Measurements from ENCODE around the gene MAP3K10.
"Not testable (repeated sequence)": the region's sequence is repeated elsewhere in the genome, so short reads cannot be mapped to it uniquely, and the experiment has no call there.

MAP3K10 gene

GRCh38 chr19:40216777-40217026 is 25.5 kb downstream of the MAP3K10 start:
- no peak for DNase-seq (ENCODE audit: low read depth in 4 of 4, low spot score in 1 of 4)

- no peak for DNase-seq (ENCODE audit: low read depth in 4 of 4, low spot score in 1 of 4)
Observed at GRCh38 chr19:40217027-40217810, 26.0 kb downstream of the MAP3K10 start.

DNA sequence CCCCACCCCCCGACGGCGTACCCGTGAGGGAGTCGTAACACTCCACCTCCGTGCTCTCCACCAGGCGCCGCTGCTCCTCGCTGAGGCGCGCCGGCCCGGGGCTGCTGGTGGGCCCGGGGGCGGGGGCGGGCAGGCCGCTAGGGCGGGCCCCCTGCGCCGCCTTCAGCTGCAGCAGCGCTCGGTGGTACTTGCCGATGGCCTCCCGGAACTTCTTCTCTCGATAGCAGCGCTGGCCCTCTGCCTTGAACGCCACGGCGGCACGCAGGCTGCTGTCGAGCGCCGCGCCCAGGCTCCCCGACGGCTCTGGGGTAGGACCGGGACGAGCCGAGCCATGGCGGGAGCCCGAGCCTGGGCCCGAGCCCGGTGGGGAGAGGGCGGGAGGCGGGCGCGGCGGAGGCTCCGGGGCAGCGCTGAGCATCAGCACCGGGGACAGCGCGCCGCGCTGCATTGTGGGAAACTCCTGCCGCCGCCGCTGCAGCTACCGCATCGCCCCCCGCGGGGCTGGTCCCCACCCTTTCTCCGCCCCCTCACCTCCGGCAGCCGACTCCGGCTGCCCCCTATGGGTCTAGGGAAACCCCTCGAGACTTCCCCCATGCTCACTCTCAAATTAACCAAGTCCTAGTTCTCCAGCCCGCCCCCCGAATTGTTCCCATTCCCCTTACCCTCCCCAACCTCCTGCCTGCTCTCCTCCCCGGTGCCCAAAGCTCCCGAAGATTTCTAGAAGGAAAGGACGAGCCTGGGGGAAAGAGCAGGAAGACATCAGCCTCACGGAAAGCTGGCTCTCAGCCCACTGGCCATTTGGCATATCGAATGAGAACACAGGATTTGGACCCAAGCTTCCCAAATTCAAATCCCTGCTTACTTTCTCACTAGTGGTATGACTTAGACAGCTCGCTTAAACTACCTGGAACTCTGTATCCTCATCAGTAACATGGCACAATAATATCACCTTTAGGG is 27.0 kb downstream of the MAP3K10 start, which contains the start of gene TTC9B:
Gene TTC9B, minus strand, starts transcription at position 451 of the 957 bp plus-strand sequence. Its CDS starts 3 bp downstream, at position 448.
- peak in 2 of 4 experiments; percentile 28 for DNase-seq (ENCODE audit: low read depth in 4 of 4, low spot score in 1 of 4)

- not testable (repeated sequence) for DNase-seq (ENCODE audit: low read depth in 4 of 4, low spot score in 1 of 4)
Observed at GRCh38 chr19:40219029-40219428, 27.8 kb downstream of the MAP3K10 start.

- no peak for DNase-seq (ENCODE audit: low read depth in 4 of 4, low spot score in 1 of 4)
Observed at GRCh38 chr19:40219721-40220276, 28.6 kb downstream of the MAP3K10 start.

DNA sequence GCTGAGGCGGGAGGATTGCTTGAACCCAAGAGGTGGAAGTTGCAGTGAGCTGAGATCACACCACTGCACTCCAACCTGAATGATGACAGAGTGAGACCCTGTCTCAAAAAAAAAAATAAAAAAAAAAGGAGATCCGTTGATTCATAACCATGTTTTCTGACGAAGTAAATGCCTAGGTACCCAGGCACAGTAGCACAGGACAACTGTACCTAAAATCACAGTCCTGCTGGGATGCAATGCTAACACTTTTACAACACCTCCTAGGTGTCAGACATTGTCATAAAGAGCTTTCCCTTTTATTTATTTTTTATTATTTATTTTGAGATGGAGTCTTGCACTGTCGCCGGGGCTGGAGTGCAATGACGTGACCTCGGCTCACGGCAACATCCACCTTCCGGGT is 29.4 kb downstream of the MAP3K10 start:
- DNase-seq (ENCODE audit: low read depth in 4 of 4, low spot score in 1 of 4): no peak

- DNase-seq (ENCODE audit: low read depth in 4 of 4, low spot score in 1 of 4): peak; percentile 31 to 58 (median 51)
Observed at GRCh38 chr19:40221858-40222619, 30.8 kb downstream of the MAP3K10 start.

GRCh38 chr19:40223135-40223822 is 32.1 kb downstream of the MAP3K10 start:
- no peak for DNase-seq (ENCODE audit: low read depth in 4 of 4, low spot score in 1 of 4)

DNA sequence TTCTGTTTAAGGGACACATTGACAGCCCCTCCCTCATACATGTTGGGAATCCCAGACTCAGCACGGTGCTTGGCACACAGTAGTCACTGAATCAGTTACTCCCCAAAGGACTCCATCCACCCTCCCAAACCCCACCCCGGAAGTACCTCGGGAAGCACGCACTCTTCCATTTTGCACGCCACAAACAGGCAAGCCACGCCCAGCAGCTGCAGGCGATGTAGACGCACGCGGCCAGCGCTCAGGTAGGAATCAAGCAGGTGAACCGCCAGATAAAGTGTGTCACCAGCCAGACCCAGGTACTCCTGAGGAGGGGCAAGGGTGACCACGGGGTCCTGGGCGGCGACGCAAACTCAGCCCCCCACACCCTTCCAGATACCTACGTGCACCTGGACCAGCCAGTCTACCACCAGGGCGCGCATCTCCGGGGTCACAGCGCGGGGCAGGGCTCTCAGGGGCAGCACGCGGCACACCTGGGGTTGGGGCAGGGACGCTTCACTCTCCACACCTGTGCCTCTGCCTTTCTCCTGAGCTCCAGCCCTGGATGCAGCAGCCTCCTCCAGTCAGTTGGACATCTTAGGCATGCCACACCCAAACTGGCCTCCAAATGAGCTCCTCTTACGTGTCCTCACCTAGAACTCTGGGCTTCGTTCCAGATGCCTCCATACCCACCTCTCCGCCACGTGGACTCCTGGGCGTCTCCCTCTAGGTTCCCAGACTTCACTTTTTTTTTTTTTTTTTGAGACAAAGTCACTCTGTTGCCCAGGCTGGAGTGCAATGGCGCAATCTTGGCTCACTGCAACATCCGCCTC is 33.3 kb downstream of the MAP3K10 start:
- no peak for DNase-seq (ENCODE audit: low read depth in 4 of 4, low spot score in 1 of 4)

GRCh38 chr19:40225440-40226305 is 34.4 kb downstream of the MAP3K10 start:
- no peak for DNase-seq (ENCODE audit: low read depth in 4 of 4, low spot score in 1 of 4)

GRCh38 chr19:40228346-40228745 is 37.1 kb downstream of the MAP3K10 start:
- no peak for DNase-seq (ENCODE audit: low read depth in 4 of 4, low spot score in 1 of 4)

DNA sequence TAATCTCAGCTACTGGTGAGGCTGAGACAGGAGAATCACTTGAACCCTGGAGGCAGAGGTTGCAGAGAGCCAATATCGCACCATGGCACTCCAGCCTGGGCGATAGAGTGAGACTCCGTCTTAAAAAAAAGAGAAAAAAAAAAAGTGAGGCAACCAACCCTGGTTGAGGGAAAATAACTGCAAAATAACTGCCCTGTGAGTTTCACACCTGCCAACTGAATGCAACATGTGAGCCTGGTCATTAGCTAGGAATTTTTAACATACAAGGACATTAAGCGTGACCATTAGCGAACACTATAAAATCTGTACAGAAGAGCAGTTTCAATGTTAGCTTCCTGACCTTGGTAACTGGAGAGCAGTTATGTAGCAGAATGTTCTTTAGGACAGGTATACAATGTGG is 37.6 kb downstream of the MAP3K10 start:
- no peak for DNase-seq (ENCODE audit: low read depth in 4 of 4, low spot score in 1 of 4)

- DNase-seq (ENCODE audit: low read depth in 4 of 4, low spot score in 1 of 4): no peak
Observed at GRCh38 chr19:40229484-40229883, 38.3 kb downstream of the MAP3K10 start.

DNA sequence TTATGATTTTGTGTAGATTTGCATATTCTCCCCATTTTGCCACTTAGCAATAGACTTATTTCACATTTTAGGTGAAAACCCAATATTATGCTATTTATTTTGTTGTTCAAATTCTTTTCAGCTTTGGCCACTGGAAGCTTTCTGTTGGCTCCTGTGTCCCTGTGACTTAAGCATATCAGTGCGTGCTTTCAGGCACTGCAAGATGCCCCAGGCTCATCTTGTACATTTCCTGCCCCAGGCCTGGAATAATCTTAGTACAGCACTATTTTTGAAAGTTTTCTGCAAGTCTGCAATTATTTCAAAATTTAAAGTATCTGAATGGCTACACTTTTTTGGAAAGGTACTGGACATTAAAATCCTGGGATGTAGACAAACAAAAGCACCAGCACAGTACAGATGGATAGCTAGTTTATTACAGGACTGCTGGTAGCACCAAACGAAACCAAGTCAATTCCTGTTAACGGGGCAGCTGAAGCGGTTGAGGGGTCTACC is 38.7 kb downstream of the MAP3K10 start:
- DNase-seq (ENCODE audit: low read depth in 4 of 4, low spot score in 1 of 4): no peak

DNA sequence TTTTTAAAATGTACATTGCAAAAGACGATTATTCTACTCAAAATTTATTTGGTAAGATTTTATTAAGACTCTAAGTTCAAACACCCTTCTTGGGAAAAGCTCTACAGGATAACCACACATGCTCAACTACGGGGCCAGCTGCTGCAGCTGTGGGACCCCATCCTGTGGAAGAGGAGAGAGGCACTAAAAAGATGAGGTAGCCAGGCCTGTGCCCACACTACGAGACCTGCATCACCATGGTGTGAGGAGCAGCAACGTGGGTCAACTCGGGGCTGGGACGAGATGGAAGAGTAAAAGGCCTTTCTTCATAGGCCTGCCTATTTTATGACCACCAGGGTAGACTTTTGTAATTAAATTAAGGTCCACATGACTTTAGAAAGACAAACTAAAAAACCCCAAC is 39.8 kb downstream of the MAP3K10 start:
- DNase-seq (ENCODE audit: low read depth in 4 of 4, low spot score in 1 of 4): no peak

- DNase-seq (ENCODE audit: low read depth in 4 of 4, low spot score in 1 of 4): no peak
Observed at GRCh38 chr19:40231544-40232424, 40.6 kb downstream of the MAP3K10 start.

GRCh38 chr19:40232479-40232878 is 41.3 kb downstream of the MAP3K10 start:
- DNase-seq (ENCODE audit: low read depth in 4 of 4, low spot score in 1 of 4): no peak

All from stimulated activated CD4-positive, alpha-beta T cell treated with anti-CD3 and anti-CD28 coated beads, Interleukin-1b, Interleukin-23, amount 100 ng/mL, for 24 hours (primary cell).